BJ (cell line): ENCODE data around the gene ABLIM2. TPM values are rescaled to one million over a fixed set of nuclear protein-coding genes. Genes with fewer than 3 reads are reported as not detected.

ENCODE experiments used
- CTCF ChIA-PET: fragments of 350-600 bp; formaldehyde crosslinking; extraction: SDS; loops from one replicate; lab custom pipeline; 2021; ENCODE audit warnings: antibody characterized with exemption, inconsistent platforms; lab: Yijun Ruan, JAX
- POLR2A ChIA-PET: fragments of 300-600 bp; sonication (Branson Sonifier 250); formaldehyde crosslinking; extraction: SDS; loops from one replicate; lab custom pipeline; 2021; ENCODE audit warnings: antibody characterized with exemption; lab: Charles Lee
- DNase-seq: peaks from one replicate; pipeline ENCODE4 v3.0.0-alpha.2; 2011; ENCODE audit warnings: low read depth
- H3K27me3 ChIP-seq: 2 replicates; pipeline ENCODE4 v1.6.0; 2011; ENCODE audit warnings: low read length; ENCODE audit not compliant: control insufficient read depth, insufficient read depth
- H3K36me3 ChIP-seq: 2 replicates; pipeline ENCODE4 v1.5.1; 2011; ENCODE audit warnings: low read length; ENCODE audit not compliant: control insufficient read depth, insufficient read depth
- H3K4me3 ChIP-seq: 2 replicates; pipeline ENCODE4 v1.5.1; 2011; ENCODE audit warnings: low read depth, mild to moderate bottlenecking, control low read depth, low read length
- CTCF ChIP-seq: IDR thresholded peaks from 2 replicates; pipeline ENCODE4 v1.5.1; 2011; ENCODE audit warnings: low read depth, mild to moderate bottlenecking, control low read depth, inconsistent platforms, low read length, moderate library complexity; ENCODE audit not compliant: insufficient read depth
- polyA plus RNA-seq: library from polyadenylated mRNA; depleted of rRNA; stranded (reverse); fragments of >200 nt; gene quantifications from 2 replicates; pipeline ENCODE4 v1.2.3, GENCODE V29; 2011

Gene ABLIM2
- polyA plus RNA-seq, 1 experiment = 0.07 TPM

- H3K36me3 ChIP-seq = no peaks in the 10 kb centered on the region
- H3K27me3 ChIP-seq = peaks cover 10% of the 10 kb centered on the region
- ChIA-PET POLR2A (no interaction called here), CTCF (interaction anchor here (3.9 to 7.0 kb wide), 2 partner anchors 36 to 60 kb away, joined by 17 to 80 read pairs; no protein-coding TSS in a partner anchor)
- no peak overlapping the region for H3K4me3 ChIP-seq
- DNase-seq = no peak
- TF ChIP-seq CTCF = no peak
Observed at GRCh38 chr4:8179074-8179473, 20.5 kb upstream of the ABLIM2 start.

- peaks cover 10% of the 10 kb centered on the region for H3K27me3 ChIP-seq
- no peak for TF ChIP-seq CTCF
- DNase-seq = no peak
- H3K36me3 ChIP-seq = no peaks in the 10 kb centered on the region
- no peak overlapping the region for H3K4me3 ChIP-seq
- POLR2A ChIA-PET = no interaction called here
- CTCF ChIA-PET = interaction anchor here (0.5 to 7.0 kb wide), 8 partner anchors 10 to 267 kb away, joined by 3 to 80 read pairs (median 20); no protein-coding TSS in a partner anchor
Observed at GRCh38 chr4:8177956-8178355, 19.3 kb upstream of the ABLIM2 start.

- no peak for DNase-seq
- ChIA-PET POLR2A (no interaction called here), CTCF (interaction anchor here (0.5 to 7.0 kb wide), 29 partner anchors 8 to 266 kb away, joined by 3 to 80 read pairs (median 6); partner anchors contain the start of genes ABLIM2 and SH3TC1)
- Histone ChIP-seq H3K4me3 (no peak overlapping the region), H3K36me3 (no peaks in the 10 kb centered on the region), H3K27me3 (peaks cover 11% of the 10 kb centered on the region)
- no peak for TF ChIP-seq CTCF
Observed at GRCh38 chr4:8177552-8177951, 18.9 kb upstream of the ABLIM2 start.

- no peak for DNase-seq
- TF ChIP-seq CTCF = peak; percentile 94
- no peaks in the 10 kb centered on the region for H3K36me3 ChIP-seq
- peaks cover 18% of the 10 kb centered on the region for H3K27me3 ChIP-seq
- H3K4me3 ChIP-seq = no peak overlapping the region
- ChIA-PET CTCF (interaction anchor here (0.7 to 7.0 kb wide), 32 partner anchors 9 to 1189 kb away, joined by 3 to 80 read pairs (median 6); partner anchors contain the start of genes ABLIM2 and SH3TC1), POLR2A (interaction anchor here (0.6 to 1.0 kb wide), 2 partner anchors 9 to 15 kb away, joined by 3 read pairs; no protein-coding TSS in a partner anchor)
Observed at GRCh38 chr4:8176547-8177399, 18.2 kb upstream of the ABLIM2 start.

- DNase-seq = no peak
- ChIA-PET CTCF (interaction anchor here (1.5 to 7.0 kb wide), 14 partner anchors 8 to 243 kb away, joined by 4 to 80 read pairs (median 14); partner anchors contain the start of gene SH3TC1), POLR2A (no interaction called here)
- H3K4me3 ChIP-seq = no peak overlapping the region
- H3K27me3 ChIP-seq = peaks cover 23% of the 10 kb centered on the region
- TF ChIP-seq CTCF = no peak
- H3K36me3 ChIP-seq = no peaks in the 10 kb centered on the region
Observed at GRCh38 chr4:8175686-8176085, 17.1 kb upstream of the ABLIM2 start.
